Upper lobe of left lung (tissue), 4 donors: ENCODE results near the gene HNF4A.

Experiments
- CTCF ChIP-seq, 6 experiments: fragments of 450-650 bp in 4 of 6; fragments of 200-600 bp in 2 of 6; sonication (generic) in 2 of 6; IDR thresholded peaks; one replicate each; pipeline ENCODE4 v1.5.1; 2016 to 2019; ENCODE audit warnings: antibody characterized with exemption in 6 of 6
- EP300 ChIP-seq, 4 donors: sonication (generic); formaldehyde crosslinking; IDR thresholded peaks; one replicate each; pipeline ENCODE4 v1.5.1; 2017; ENCODE audit warnings: antibody characterized with exemption in 4 of 4, control low read depth in 2 of 4
- POLR2A ChIP-seq, 4 donors: fragments of 450-650 bp; IDR thresholded peaks; one replicate each; pipeline ENCODE4 v1.5.1; 2016 to 2017; ENCODE audit warnings: antibody characterized with exemption in 4 of 4, mild to moderate bottlenecking in 2 of 4
- POLR2AphosphoS5 ChIP-seq, 2 donors: sonication (generic); formaldehyde crosslinking; IDR thresholded peaks; one replicate each; pipeline ENCODE4 v1.5.1; 2017; ENCODE audit warnings: antibody characterized with exemption in 2 of 2

GRCh38 chr20:44437497-44437896 lies 82.0 kb downstream of the HNF4A start:
- TF ChIP-seq POLR2A (IDR thresholded peaks at IDR 0.05), result no peak
- TF ChIP-seq CTCF (IDR thresholded peaks at IDR 0.05), result no peak
- TF ChIP-seq EP300 (IDR thresholded peaks at IDR 0.05), result no peak
- TF ChIP-seq POLR2AphosphoS5 (IDR thresholded peaks at IDR 0.05), result no peak
